Left colon (tissue), 2 donors: ENCODE results near the gene PDE4D. TPM values are rescaled to one million over a fixed set of nuclear protein-coding genes. Genes with fewer than 3 reads are reported as not detected.

Experiments
- ATAC-seq: fragments of 200-7000 bp; cut with Tn5 transposase; one replicate; pipeline ENCODE4 v1.9.1; 2020; ENCODE audit warnings: mild to moderate bottlenecking, moderate library complexity
- DNase-seq, 2 donors: peaks; one replicate each; pipeline ENCODE4 v3.0.0-alpha.2; 2020
- intact Hi-C, 2 donors: fragments of 100-400 bp; cut with DNase I in 1 of 2; cut with micrococcal nuclease in 1 of 2; formaldehyde crosslinking; loops; one replicate each; pipeline versions ENCODE4 v1.11.2 to v1.14.0; 2022; cut with DNase I, micrococcal nuclease
- total RNA-seq, 2 donors: library from RNA; stranded (reverse); fragmentation: NEBNext Ultra II Directional; extraction: Animal tissue kit (Norgen Biotek cat#: 25700); gene quantifications; one replicate each; pipeline ENCODE4 v1.2.1, GENCODE V29; 2021
- donor health status: DM: no; HTN: no; CAD: no.
- donor health status: DM: yes; HTN: yes; CAD: no.

PDE4D gene
- total RNA-seq, 2 donors from 2014 or later: 50.6 to 67.8 TPM

- intact Hi-C loops: no loop called here
- no peak for DNase-seq
- no peak for ATAC-seq
Measured at GRCh38 chr5:59727186-59727585, 166.3 kb downstream of the PDE4D start.

- no peak for DNase-seq
- ATAC-seq: no peak
- intact Hi-C loops: no loop called here
Measured at GRCh38 chr5:59725392-59725767, 168.1 kb downstream of the PDE4D start.

- DNase-seq: peak in 1 of 2 donors; percentile 16
- intact Hi-C loops: no loop called here
- ATAC-seq: peak; percentile 71
Measured at GRCh38 chr5:59724482-59725391, 168.8 kb downstream of the PDE4D start.

GRCh38 chr5:59722874-59723273, 170.7 kb downstream of the PDE4D start:
- intact Hi-C loops: no loop called here

GRCh38 chr5:59721741-59722140, 171.8 kb downstream of the PDE4D start:
- DNase-seq (no peak), ATAC-seq (no peak)
- intact Hi-C loops: no loop called here

More at GRCh38 chr5:59722874-59723273, 170.7 kb downstream of the PDE4D start:
- ATAC-seq (no peak), DNase-seq (no peak)

- ATAC-seq: no peak
- no peak for DNase-seq
- intact Hi-C loops: no loop called here
Measured at GRCh38 chr5:59720063-59720462, 173.5 kb downstream of the PDE4D start.

GRCh38 chr5:59716966-59717500, 176.5 kb downstream of the PDE4D start:
- no peak for DNase-seq
- intact Hi-C loops: no loop called here
- no peak for ATAC-seq

- intact Hi-C loops: no loop called here
- DNase-seq: no peak
Measured at GRCh38 chr5:59716029-59716428, 177.5 kb downstream of the PDE4D start.

GRCh38 chr5:59715228-59715627, 178.3 kb downstream of the PDE4D start:
- intact Hi-C loops: no loop called here
- ATAC-seq: no peak
- DNase-seq: no peak

More at GRCh38 chr5:59716029-59716428, 177.5 kb downstream of the PDE4D start:
- no peak for ATAC-seq

- DNase-seq (no peak), ATAC-seq (no peak)
- intact Hi-C loops: no loop called here
Measured at GRCh38 chr5:59713498-59713844, 180.1 kb downstream of the PDE4D start.

- no peak for DNase-seq
- intact Hi-C loops: no loop called here
- ATAC-seq: no peak
Measured at GRCh38 chr5:59712836-59713497, 180.6 kb downstream of the PDE4D start.

GRCh38 chr5:59711310-59711709, 182.2 kb downstream of the PDE4D start:
- ATAC-seq: no peak
- DNase-seq: no peak
- intact Hi-C loops: no loop called here

- intact Hi-C loops: no loop called here
- ATAC-seq (no peak), DNase-seq (peak in 1 of 2 donors; percentile 37)
Measured at GRCh38 chr5:59709846-59710245, 183.7 kb downstream of the PDE4D start.

GRCh38 chr5:59709346-59709821, 184.1 kb downstream of the PDE4D start:
- DNase-seq: no peak
- ATAC-seq: no peak
- intact Hi-C loops: no loop called here

GRCh38 chr5:59704936-59705335, 188.6 kb downstream of the PDE4D start:
- ATAC-seq: no peak
- intact Hi-C loops: no loop called here
- DNase-seq: no peak

- ATAC-seq: no peak
- no peak for DNase-seq
- intact Hi-C loops: no loop called here
Measured at GRCh38 chr5:59703789-59704188, 189.7 kb downstream of the PDE4D start.

- DNase-seq: no peak
- no peak for ATAC-seq
- intact Hi-C loops: no loop called here
Measured at GRCh38 chr5:59698207-59699178, 195.0 kb downstream of the PDE4D start.

GRCh38 chr5:59694411-59694810, 199.1 kb downstream of the PDE4D start:
- intact Hi-C loops: no loop called here

More at GRCh38 chr5:59694411-59694810, 199.1 kb downstream of the PDE4D start:
- ATAC-seq: no peak
- no peak for DNase-seq
